Smooth muscle cell (in vitro differentiated cells): ENCODE results near the gene LRRIQ4. TPM values are rescaled to one million over a fixed set of nuclear protein-coding genes. Genes with fewer than 3 reads are reported as not detected.

Source experiments
- DNase-seq: peaks from one replicate; lab custom pipeline; 2025; ENCODE audit not compliant: unreplicated experiment; lab: John Stamatoyannopoulos, UW
- H2AFZ ChIP-seq: fragments of 200-600 bp; sonication (generic); 2 replicates; pipeline ENCODE4 v1.6.0; 2016; ENCODE audit warnings: antibody characterized with exemption, low read depth, mild to moderate bottlenecking
- H3F3A ChIP-seq: fragments of 200-600 bp; sonication (generic); 2 replicates; pipeline ENCODE4 v1.6.0; 2017; ENCODE audit warnings: antibody characterized with exemption, low read depth
- H3K27ac ChIP-seq: fragments of 200-600 bp; sonication (generic); 2 replicates; pipeline ENCODE4 v1.5.1; 2016; ENCODE audit warnings: low read depth, mild to moderate bottlenecking
- H3K27me3 ChIP-seq: fragments of 200-600 bp; sonication (generic); 2 replicates; pipeline ENCODE4 v1.6.1; 2016; ENCODE audit warnings: low read depth, mild to moderate bottlenecking
- H3K36me3 ChIP-seq: fragments of 200-600 bp; sonication (generic); 2 replicates; pipeline ENCODE4 v1.5.1; 2016; ENCODE audit warnings: low read depth
- H3K4me1 ChIP-seq: fragments of 200-600 bp; sonication (generic); 2 replicates; pipeline ENCODE4 v1.5.1; 2016; ENCODE audit warnings: low read depth
- H3K4me2 ChIP-seq: fragments of 200-600 bp; sonication (generic); 2 replicates; pipeline ENCODE4 v1.6.0; 2016; ENCODE audit warnings: mild to moderate bottlenecking
- H3K4me3 ChIP-seq: fragments of 200-600 bp; sonication (generic); 2 replicates; pipeline ENCODE4 v1.5.1; 2016; ENCODE audit warnings: mild to moderate bottlenecking
- H3K79me2 ChIP-seq: fragments of 200-600 bp; sonication (generic); 2 replicates; pipeline ENCODE4 v1.6.0; 2016; ENCODE audit warnings: low read depth, mild to moderate bottlenecking
- H3K9ac ChIP-seq: fragments of 200-600 bp; sonication (generic); 2 replicates; pipeline ENCODE4 v1.6.0; 2016; ENCODE audit warnings: low read depth
- H3K9me3 ChIP-seq: fragments of 200-600 bp; sonication (generic); replicated peaks from 2 replicates; pipeline ENCODE4 v1.5.1; 2016; ENCODE audit warnings: low read depth
- H4K20me1 ChIP-seq: fragments of 200-600 bp; sonication (generic); 2 replicates; pipeline ENCODE4 v1.6.0; 2016; ENCODE audit warnings: low read depth
- CTCF ChIP-seq: fragments of 200-600 bp; sonication (generic); IDR thresholded peaks from 2 replicates; pipeline ENCODE4 v1.5.1; 2017; ENCODE audit warnings: borderline replicate concordance, mild to moderate bottlenecking, antibody characterized with exemption; ENCODE audit not compliant: insufficient read depth, poor library complexity, severe bottlenecking
- whole genome bisulfite sequencing: methylation state at CpG from one replicate; pipeline ENCODE4 v1.1.7; 2016; ENCODE audit warnings: low lambda C conversion rate; 5-methylcytosine and 5-hydroxymethylcytosine counted together
- polyA plus RNA-seq: library from polyadenylated mRNA; unstranded; fragments of >200 nt; fragmentation: Nextera tagmentation; extraction: Ambion mirVana; gene quantifications from 2 replicates; pipeline ENCODE4 v1.2.1, GENCODE V29; 2016
- total RNA-seq: library from RNA; depleted of rRNA; stranded (reverse); fragments of >200 nt; gene quantifications from 2 replicates; pipeline ENCODE4 v1.2.3, GENCODE V29; 2014

LRRIQ4 gene
- total and polyA plus RNA-seq, 2 experiments from 2014 or later, result 0.18 TPM; not detected in 1

- Histone ChIP-seq H3K36me3 (no peaks in the 10 kb centered on the region), H3K27ac (no peak overlapping the region), H3K27me3 (no peaks in the 10 kb centered on the region), H3K4me1 (no peaks in the 10 kb centered on the region), H4K20me1 (no peaks in the 10 kb centered on the region), H3K9me3 (no peaks in the 10 kb centered on the region), H3K79me2 (no peaks in the 10 kb centered on the region), H3K4me2 (no peak overlapping the region), H3F3A (no peaks in the 10 kb centered on the region), H3K9ac (no peak overlapping the region), H3K4me3 (no peak overlapping the region), H2AFZ (no peak overlapping the region)
- WGBS, result 97% methylated on average over 4 of the region's 4 CpGs
- DNase-seq, result no peak
- no peak for TF ChIP-seq CTCF
These were observed 68.0 kb downstream of the LRRIQ4 start for GRCh38 chr3:169880576-169881250.

GRCh38 chr3:169886671-169887070 lies 74.0 kb downstream of the LRRIQ4 start:
- H3K36me3 ChIP-seq, result no peaks in the 10 kb centered on the region
- H3K27ac ChIP-seq, result no peak overlapping the region
- TF ChIP-seq CTCF, result no peak

More at GRCh38 chr3:169886671-169887070, 74.0 kb downstream of the LRRIQ4 start:
- Histone ChIP-seq H3K4me1 (no peaks in the 10 kb centered on the region), H2AFZ (no peak overlapping the region), H3K9me3 (no peaks in the 10 kb centered on the region), H3K4me3 (no peak overlapping the region), H3K79me2 (no peaks in the 10 kb centered on the region), H3K4me2 (no peak overlapping the region), H3K27me3 (no peaks in the 10 kb centered on the region), H3F3A (no peaks in the 10 kb centered on the region), H4K20me1 (no peaks in the 10 kb centered on the region), H3K9ac (no peak overlapping the region)
- WGBS, result 72% methylated on average over 5 of the region's 5 CpGs
- DNase-seq, result no peak

Other genes with a start within 250 kb of the LRRIQ4 start
- 0.18 and 0.27 TPM in 2 replicates for gene MECOM, start 149.2 kb upstream of the LRRIQ4 start, total RNA-seq
- 0.78 TPM in 1 of 2 replicates, not detected in the other for gene MECOM, start 149.2 kb upstream of the LRRIQ4 start, polyA plus RNA-seq
- gene TERC, start 47.8 kb upstream of the LRRIQ4 start, total RNA-seq, result 148 and 194 TPM in 2 replicates
- gene TERC, start 47.8 kb upstream of the LRRIQ4 start, polyA plus RNA-seq, result not detected in 2 replicates
- 1.7 and 2.2 TPM in 2 replicates for gene ACTRT3, start 43.3 kb upstream of the LRRIQ4 start, total RNA-seq
- 1.3 and 3.9 TPM in 2 replicates for gene ACTRT3, start 43.3 kb upstream of the LRRIQ4 start, polyA plus RNA-seq
- 29.9 and 33.3 TPM in 2 replicates for gene MYNN, start 39.5 kb upstream of the LRRIQ4 start, total RNA-seq
- 12.4 and 17.2 TPM in 2 replicates for gene MYNN, start 39.5 kb upstream of the LRRIQ4 start, polyA plus RNA-seq
- gene LRRC34, start within 50 bp of the LRRIQ4 start, total RNA-seq, result 1.8 and 2.4 TPM in 2 replicates
- gene LRRC34, start within 50 bp of the LRRIQ4 start, polyA plus RNA-seq, result 1.8 and 2.5 TPM in 2 replicates
- not detected in 2 replicates for gene LRRC31, start 57.1 kb downstream of the LRRIQ4 start, total RNA-seq
- not detected in 2 replicates for gene LRRC31, start 57.1 kb downstream of the LRRIQ4 start, polyA plus RNA-seq
- not detected in 2 replicates for gene SAMD7, start 98.7 kb downstream of the LRRIQ4 start, total RNA-seq
- not detected in 2 replicates for gene SAMD7, start 98.7 kb downstream of the LRRIQ4 start, polyA plus RNA-seq
- gene SEC62, start 153.9 kb downstream of the LRRIQ4 start, total RNA-seq, result 41.0 and 49.1 TPM in 2 replicates
- 125 and 160 TPM in 2 replicates for gene SEC62, start 153.9 kb downstream of the LRRIQ4 start, polyA plus RNA-seq
- gene GPR160, start 225.1 kb downstream of the LRRIQ4 start, total RNA-seq, result 2.3 TPM in 1 of 2 replicates, not detected in the other
- gene GPR160, start 225.1 kb downstream of the LRRIQ4 start, polyA plus RNA-seq, result 0.83 TPM in 1 of 2 replicates, not detected in the other